ENCODE measurements around the gene ZNF423. TPM values are rescaled to one million over a fixed set of nuclear protein-coding genes. Genes with fewer than 3 reads are reported as not detected.

The ZNF423 gene
- total RNA-seq, 1 donor from 2014 or later, result 10.7 TPM

- H3K4me1 ChIP-seq, result peaks cover 20% of the 10 kb centered on the region
- DNase-seq (no peak), ATAC-seq (peak in 1 of 2 donors; percentile 15)
- H3K36me3 ChIP-seq, result no peaks in the 10 kb centered on the region
- no peak overlapping the region for H3K4me3 ChIP-seq
- peaks cover 4% of the 10 kb centered on the region for H3K27me3 ChIP-seq (ENCODE audit: low read depth)
- TF ChIP-seq CTCF (IDR thresholded peaks at IDR 0.05), result no peak
- H3K9me3 ChIP-seq, result no peaks in the 10 kb centered on the region
- peak overlapping the region; percentile 27 for H3K27ac ChIP-seq
- intact Hi-C loops (cut with DNase I), result no loop called here
Observed at GRCh38 chr16:49700251-49701064, 155.5 kb downstream of the ZNF423 start.

- intact Hi-C loops (cut with DNase I), result no loop called here
- peaks cover 20% of the 10 kb centered on the region for H3K4me1 ChIP-seq
Observed at GRCh38 chr16:49699841-49700175, 156.1 kb downstream of the ZNF423 start.

GRCh38 chr16:49698931-49699840 is 156.7 kb downstream of the ZNF423 start:
- peak overlapping the region; percentile 17 for H3K4me3 ChIP-seq

More at GRCh38 chr16:49699841-49700175, 156.1 kb downstream of the ZNF423 start:
- DNase-seq (no peak), ATAC-seq (no peak)
- peak overlapping the region; percentile 69 for H3K27ac ChIP-seq
- no peaks in the 10 kb centered on the region for H3K9me3 ChIP-seq
- no peak for TF ChIP-seq CTCF (IDR thresholded peaks at IDR 0.05)
- H3K4me3 ChIP-seq, result no peak overlapping the region
- peaks cover 4% of the 10 kb centered on the region for H3K27me3 ChIP-seq (ENCODE audit: low read depth)
- no peaks in the 10 kb centered on the region for H3K36me3 ChIP-seq

GRCh38 chr16:49698453-49698815 is 157.5 kb downstream of the ZNF423 start:
- peak overlapping the region; percentile 69 for H3K27ac ChIP-seq
- H3K9me3 ChIP-seq, result no peaks in the 10 kb centered on the region
- peak overlapping the region; percentile 17 for H3K4me3 ChIP-seq
- peaks cover 20% of the 10 kb centered on the region for H3K4me1 ChIP-seq
- H3K36me3 ChIP-seq, result no peaks in the 10 kb centered on the region
- DNase-seq, result no peak
- peaks cover 4% of the 10 kb centered on the region for H3K27me3 ChIP-seq (ENCODE audit: low read depth)
- intact Hi-C loops (cut with DNase I), result no loop called here
- no peak for ATAC-seq
- no peak for TF ChIP-seq CTCF (IDR thresholded peaks at IDR 0.05)

More at GRCh38 chr16:49698931-49699840, 156.7 kb downstream of the ZNF423 start:
- Histone ChIP-seq H3K4me1 (peaks cover 20% of the 10 kb centered on the region), H3K27me3 (ENCODE audit: low read depth) (peaks cover 4% of the 10 kb centered on the region), H3K27ac (peak overlapping the region; percentile 69), H3K36me3 (no peaks in the 10 kb centered on the region), H3K9me3 (no peaks in the 10 kb centered on the region)
- TF ChIP-seq CTCF (IDR thresholded peaks at IDR 0.05), result no peak
- DNase-seq (no peak), ATAC-seq (peak in 1 of 2 donors; percentile 50)
- intact Hi-C loops (cut with DNase I), result no loop called here

- H3K27ac ChIP-seq, result peak overlapping the region; percentile 69
- DNase-seq, result no peak
Observed at GRCh38 chr16:49697631-49698452, 158.1 kb downstream of the ZNF423 start.

More at GRCh38 chr16:49697631-49698452, 158.1 kb downstream of the ZNF423 start:
- H3K36me3 ChIP-seq, result no peaks in the 10 kb centered on the region
- H3K9me3 ChIP-seq, result no peaks in the 10 kb centered on the region
- no peak for ATAC-seq
- peaks cover 20% of the 10 kb centered on the region for H3K4me1 ChIP-seq
- no peak for TF ChIP-seq CTCF (IDR thresholded peaks at IDR 0.05)
- no peak overlapping the region for H3K4me3 ChIP-seq
- H3K27me3 ChIP-seq (ENCODE audit: low read depth), result peaks cover 4% of the 10 kb centered on the region
- intact Hi-C loops (cut with DNase I), result no loop called here
